Peyer's patch (tissue), 4 donors: ENCODE results near the gene CTSZ.
"Not testable (repeated sequence)": the region's sequence is repeated elsewhere in the genome, so short reads cannot be mapped to it uniquely, and the experiment has no call there.

Experiments
- POLR2A ChIP-seq, 2 donors: fragments of 450-650 bp; IDR thresholded peaks; one replicate each; pipeline ENCODE4 v1.5.1; 2017; ENCODE audit warnings: antibody characterized with exemption in 2 of 2, mild to moderate bottlenecking in 2 of 2, moderate library complexity in 2 of 2
- TF ChIP-seq, protein P1 (sequence below), 6 experiments: fragments of 450-650 bp in 4 of 6; fragments of 200-600 bp in 2 of 6; sonication (generic) in 1 of 6; IDR thresholded peaks; one replicate each; pipeline ENCODE4 v1.5.1; 2017 to 2019; ENCODE audit warnings: antibody characterized with exemption in 6 of 6, mild to moderate bottlenecking in 3 of 6, moderate library complexity in 1 of 6

DNA sequence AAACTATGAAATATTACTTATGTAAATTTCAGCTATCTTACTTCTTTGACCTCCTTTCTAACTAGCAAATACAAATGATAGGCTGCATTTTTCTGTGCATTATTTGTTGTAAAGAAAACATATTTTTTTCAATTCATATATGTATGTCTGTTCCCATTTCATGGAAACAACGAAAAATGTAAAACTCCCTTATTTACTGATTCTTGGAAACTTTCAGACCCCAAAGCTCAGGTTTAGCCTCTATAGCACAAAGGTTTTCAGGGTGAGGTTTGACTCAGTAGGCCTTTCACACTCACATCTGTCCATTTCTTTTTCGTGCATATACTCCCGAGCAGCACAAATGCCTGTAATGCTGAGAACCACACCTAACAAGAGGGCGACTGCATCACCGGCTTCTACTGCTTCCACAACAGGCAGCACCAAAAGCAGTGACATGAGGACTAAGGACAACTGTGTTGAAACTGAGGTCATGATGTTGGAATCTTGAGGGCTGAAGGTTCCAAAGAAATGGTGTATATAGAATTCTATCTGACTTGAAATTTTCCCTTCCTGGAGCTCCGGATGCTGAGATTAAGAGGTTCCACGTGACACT, 59.2 kb downstream of the CTSZ start:
- TF ChIP-seq, protein P1, sequence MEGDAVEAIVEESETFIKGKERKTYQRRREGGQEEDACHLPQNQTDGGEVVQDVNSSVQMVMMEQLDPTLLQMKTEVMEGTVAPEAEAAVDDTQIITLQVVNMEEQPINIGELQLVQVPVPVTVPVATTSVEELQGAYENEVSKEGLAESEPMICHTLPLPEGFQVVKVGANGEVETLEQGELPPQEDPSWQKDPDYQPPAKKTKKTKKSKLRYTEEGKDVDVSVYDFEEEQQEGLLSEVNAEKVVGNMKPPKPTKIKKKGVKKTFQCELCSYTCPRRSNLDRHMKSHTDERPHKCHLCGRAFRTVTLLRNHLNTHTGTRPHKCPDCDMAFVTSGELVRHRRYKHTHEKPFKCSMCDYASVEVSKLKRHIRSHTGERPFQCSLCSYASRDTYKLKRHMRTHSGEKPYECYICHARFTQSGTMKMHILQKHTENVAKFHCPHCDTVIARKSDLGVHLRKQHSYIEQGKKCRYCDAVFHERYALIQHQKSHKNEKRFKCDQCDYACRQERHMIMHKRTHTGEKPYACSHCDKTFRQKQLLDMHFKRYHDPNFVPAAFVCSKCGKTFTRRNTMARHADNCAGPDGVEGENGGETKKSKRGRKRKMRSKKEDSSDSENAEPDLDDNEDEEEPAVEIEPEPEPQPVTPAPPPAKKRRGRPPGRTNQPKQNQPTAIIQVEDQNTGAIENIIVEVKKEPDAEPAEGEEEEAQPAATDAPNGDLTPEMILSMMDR (IDR thresholded peaks at IDR 0.05) = not testable (repeated sequence)
- not testable (repeated sequence) for TF ChIP-seq POLR2A (IDR thresholded peaks at IDR 0.05)
